HepG2 (cell line): ENCODE measurements around the gene ROM1.
"Not testable (repeated sequence)": the region's sequence is repeated elsewhere in the genome, so short reads cannot be mapped to it uniquely, and the experiment has no call there.

Source experiments
- CREB1 ChIP-seq, 2 experiments: fragments of 450-650 bp in 1 of 2; IDR thresholded peaks; 2 replicates each; pipeline ENCODE4 v1.6.1; 2016 to 2017; ENCODE audit warnings: control low read depth in 1 of 2, mild to moderate bottlenecking in 1 of 2, missing compliant biosample characterization in 1 of 2, missing genetic modification characterization in 1 of 2
- CREM ChIP-seq, 2 experiments: sonication (generic) in 1 of 2; formaldehyde crosslinking in 1 of 2; IDR thresholded peaks; 2 replicates each; pipeline versions ENCODE4 v1.4.0 to v1.6.1; 2016 to 2020; ENCODE audit warnings: antibody characterized with exemption in 1 of 2, mild to moderate bottlenecking in 1 of 2, missing genetic modification reagents in 1 of 2
- CTCF ChIP-seq: sonication (generic); formaldehyde crosslinking; IDR thresholded peaks from 2 replicates; pipeline ENCODE4 v1.5.0; 2020; ENCODE audit warnings: mild to moderate bottlenecking, missing genetic modification reagents, moderate library complexity
- GMEB1 ChIP-seq: sonication (generic); formaldehyde crosslinking; IDR thresholded peaks from 2 replicates; pipeline ENCODE4 v1.5.1; 2020; ENCODE audit warnings: missing genetic modification reagents, mild to moderate bottlenecking, borderline replicate concordance
- MAZ ChIP-seq, 2 experiments: sonication (generic) in 1 of 2; formaldehyde crosslinking in 1 of 2; IDR thresholded peaks; 2 replicates each; pipeline versions ENCODE4 v1.5.0 to v1.6.1; 2012 to 2020; ENCODE audit warnings: low read depth in 2 of 2, mild to moderate bottlenecking in 2 of 2, borderline replicate concordance in 1 of 2, improper control_type of control experiment in 1 of 2, low read length in 1 of 2, missing genetic modification reagents in 1 of 2, moderate library complexity in 1 of 2
- POLR2A ChIP-seq, 2 experiments: IDR thresholded peaks; 2 replicates each; pipeline ENCODE4 v1.6.1; 2011; ENCODE audit warnings: low read depth in 2 of 2, low read length in 2 of 2, mild to moderate bottlenecking in 1 of 2, moderate library complexity in 1 of 2; ENCODE audit not compliant: insufficient read depth in 1 of 2
- POLR2AphosphoS5 ChIP-seq: IDR thresholded peaks from 2 replicates; pipeline ENCODE4 v1.6.1; 2012; ENCODE audit warnings: low read depth, low read length
- ZBTB25 ChIP-seq: IDR thresholded peaks from 2 replicates; pipeline ENCODE4 v1.6.1; 2018; ENCODE audit warnings: missing genetic modification reagents
- ZNF136 ChIP-seq: sonication (generic); formaldehyde crosslinking; IDR thresholded peaks from 2 replicates; pipeline ENCODE4 v1.8.1; 2022; ENCODE audit warnings: low read depth, mild to moderate bottlenecking, moderate library complexity, missing genetic modification reagents
- ZNF660 ChIP-seq: sonication (generic); formaldehyde crosslinking; IDR thresholded peaks from 2 replicates; pipeline ENCODE4 v1.5.1; 2020; ENCODE audit warnings: mild to moderate bottlenecking, low read depth, missing genetic modification reagents, borderline replicate concordance
- ZNF850 ChIP-seq: sonication (generic); formaldehyde crosslinking; conservative IDR thresholded peaks from 2 replicates; pipeline ENCODE4 v1.9.0; 2021; ENCODE audit warnings: mild to moderate bottlenecking, missing genetic modification reagents

- TF ChIP-seq CTCF (CRISPR knock-in tag); ZNF850 (CRISPR knock-in tag); ZNF136 (CRISPR knock-in tag); POLR2AphosphoS5; GMEB1 (CRISPR knock-in tag); ZBTB25 (CRISPR knock-in tag); CREM (IDR thresholded peaks at IDR 0.05); CREM (CRISPR knock-in tag; IDR thresholded peaks at IDR 0.05); MAZ (IDR thresholded peaks at IDR 0.05; ENCODE audit: borderline replicate concordance, low read depth, low read length); MAZ (CRISPR knock-in tag; IDR thresholded peaks at IDR 0.05; ENCODE audit: low read depth); ZNF660; POLR2A (IDR thresholded peaks at IDR 0.05; ENCODE audit: insufficient read depth in 1 of 2, low read depth in 2 of 2, low read length in 2 of 2); CREB1 (IDR thresholded peaks at IDR 0.05); CREB1 (CRISPR knock-in tag; IDR thresholded peaks at IDR 0.05): not testable (repeated sequence)
Observed at GRCh38 chr11:62570903-62571302, 42.2 kb upstream of the ROM1 start.
